ENCODE data around the gene ENG.

DNA sequence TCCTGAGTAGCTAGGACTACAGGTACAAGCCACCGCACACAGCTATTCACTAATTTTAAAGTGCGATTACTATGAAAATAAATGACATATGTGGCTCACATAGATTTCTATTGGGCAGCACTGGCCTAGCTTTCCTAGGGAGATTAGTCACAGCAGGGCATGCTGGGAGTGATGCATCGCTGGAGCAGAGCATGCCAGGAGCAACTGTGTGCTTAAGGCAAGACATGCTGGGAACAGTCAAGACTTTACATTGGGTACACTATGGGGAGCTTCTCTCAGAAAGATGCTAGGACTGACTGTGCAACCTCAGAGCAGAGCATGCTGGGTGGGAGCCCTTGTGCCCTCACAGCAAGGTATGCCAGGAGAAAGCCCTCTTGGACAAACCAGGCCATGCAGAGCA is 35.6 kb upstream of the ENG start:
- TF ChIP-seq, protein P1, sequence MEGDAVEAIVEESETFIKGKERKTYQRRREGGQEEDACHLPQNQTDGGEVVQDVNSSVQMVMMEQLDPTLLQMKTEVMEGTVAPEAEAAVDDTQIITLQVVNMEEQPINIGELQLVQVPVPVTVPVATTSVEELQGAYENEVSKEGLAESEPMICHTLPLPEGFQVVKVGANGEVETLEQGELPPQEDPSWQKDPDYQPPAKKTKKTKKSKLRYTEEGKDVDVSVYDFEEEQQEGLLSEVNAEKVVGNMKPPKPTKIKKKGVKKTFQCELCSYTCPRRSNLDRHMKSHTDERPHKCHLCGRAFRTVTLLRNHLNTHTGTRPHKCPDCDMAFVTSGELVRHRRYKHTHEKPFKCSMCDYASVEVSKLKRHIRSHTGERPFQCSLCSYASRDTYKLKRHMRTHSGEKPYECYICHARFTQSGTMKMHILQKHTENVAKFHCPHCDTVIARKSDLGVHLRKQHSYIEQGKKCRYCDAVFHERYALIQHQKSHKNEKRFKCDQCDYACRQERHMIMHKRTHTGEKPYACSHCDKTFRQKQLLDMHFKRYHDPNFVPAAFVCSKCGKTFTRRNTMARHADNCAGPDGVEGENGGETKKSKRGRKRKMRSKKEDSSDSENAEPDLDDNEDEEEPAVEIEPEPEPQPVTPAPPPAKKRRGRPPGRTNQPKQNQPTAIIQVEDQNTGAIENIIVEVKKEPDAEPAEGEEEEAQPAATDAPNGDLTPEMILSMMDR (IDR thresholded peaks at IDR 0.05; ENCODE audit: insufficient read depth, low read length, poor library complexity, severe bottlenecking): no peak
- no peak for TF ChIP-seq EZH2phosphoT487 (conservative IDR thresholded peaks at IDR 0.05; ENCODE audit: low read length)

Measured in SU-DHL-6 (cell line).